Left ventricle myocardium superior (tissue), 1 donor: ENCODE results near the gene KIF26A. TPM values are rescaled to one million over a fixed set of nuclear protein-coding genes. Genes with fewer than 3 reads are reported as not detected.
"Not testable (repeated sequence)": the region's sequence is repeated elsewhere in the genome, so short reads cannot be mapped to it uniquely, and the experiment has no call there.

ENCODE experiments used
- ATAC-seq: fragments of 200-7000 bp; cut with Tn5 transposase; one replicate; pipeline ENCODE4 v1.9.1; 2020; ENCODE audit warnings: mild to moderate bottlenecking, moderate library complexity
- DNase-seq: peaks from one replicate; pipeline ENCODE4 v3.0.0-alpha.2; 2020
- intact Hi-C: fragments of 100-400 bp; cut with micrococcal nuclease; formaldehyde crosslinking; loops from one replicate; pipeline ENCODE4 v1.11.0; 2022
- total RNA-seq: library from RNA; stranded (reverse); fragmentation: NEBNext Ultra II Directional; extraction: Animal tissue kit (Norgen Biotek cat#: 25700); gene quantifications from one replicate; pipeline ENCODE4 v1.2.1, GENCODE V29; 2021
- donor health status: DM: no; HTN: yes; CAD: no; lungs with severe emphysema.

The KIF26A gene
- total RNA-seq, 1 donor from 2014 or later, result 6.0 TPM

GRCh38 chr14:104221636-104222369, 83.4 kb downstream of the KIF26A start:
- no peak for ATAC-seq
- intact Hi-C loops, result no loop called here
- peak; percentile 14 for DNase-seq

- DNase-seq, result peak; percentile 17
- no peak for ATAC-seq
- intact Hi-C loops, result no loop called here
Measured at GRCh38 chr14:104222396-104223036, 84.1 kb downstream of the KIF26A start.

- no peak for ATAC-seq
- intact Hi-C loops, result no loop called here
- DNase-seq, result peak; percentile 28
Measured at GRCh38 chr14:104223101-104224041, 85.0 kb downstream of the KIF26A start.

GRCh38 chr14:104224131-104224505, 85.7 kb downstream of the KIF26A start:
- ATAC-seq, result no peak
- intact Hi-C loops, result no loop called here
- no peak for DNase-seq

- DNase-seq (peak; percentile 61), ATAC-seq (peak; percentile 21)
- intact Hi-C loops, result no loop called here
Measured at GRCh38 chr14:104224506-104225277, 86.3 kb downstream of the KIF26A start.

GRCh38 chr14:104225278-104226190, 87.1 kb downstream of the KIF26A start:
- ATAC-seq, intact Hi-C loops: not testable (repeated sequence)
- DNase-seq, result peak; percentile 2

GRCh38 chr14:104226421-104227383, 88.3 kb downstream of the KIF26A start:
- ATAC-seq (no peak), DNase-seq (peak; percentile 20)

GRCh38 chr14:104227806-104228205, 89.4 kb downstream of the KIF26A start:
- ATAC-seq (no peak), DNase-seq (no peak)
- intact Hi-C loops, result no loop called here

More at GRCh38 chr14:104226421-104227383, 88.3 kb downstream of the KIF26A start:
- intact Hi-C loops, result no loop called here

- DNase-seq (no peak), ATAC-seq (no peak)
- intact Hi-C loops, result no loop called here
Measured at GRCh38 chr14:104228221-104228620, 89.8 kb downstream of the KIF26A start.

GRCh38 chr14:104228716-104229533, 90.5 kb downstream of the KIF26A start:
- ATAC-seq (no peak), DNase-seq (peak; percentile 17)
- intact Hi-C loops, result no loop called here

GRCh38 chr14:104229534-104230055, 91.2 kb downstream of the KIF26A start:
- ATAC-seq, result no peak
- DNase-seq, result no peak
- intact Hi-C loops, result no loop called here

- ATAC-seq (peak; percentile 17), DNase-seq (no peak)
- intact Hi-C loops, result no loop called here
Measured at GRCh38 chr14:104230119-104230815, 91.9 kb downstream of the KIF26A start.
